ENCODE data around the gene ANO1.
"Not testable (repeated sequence)": the region's sequence is repeated elsewhere in the genome, so short reads cannot be mapped to it uniquely, and the experiment has no call there.

The ANO1 gene

DNA sequence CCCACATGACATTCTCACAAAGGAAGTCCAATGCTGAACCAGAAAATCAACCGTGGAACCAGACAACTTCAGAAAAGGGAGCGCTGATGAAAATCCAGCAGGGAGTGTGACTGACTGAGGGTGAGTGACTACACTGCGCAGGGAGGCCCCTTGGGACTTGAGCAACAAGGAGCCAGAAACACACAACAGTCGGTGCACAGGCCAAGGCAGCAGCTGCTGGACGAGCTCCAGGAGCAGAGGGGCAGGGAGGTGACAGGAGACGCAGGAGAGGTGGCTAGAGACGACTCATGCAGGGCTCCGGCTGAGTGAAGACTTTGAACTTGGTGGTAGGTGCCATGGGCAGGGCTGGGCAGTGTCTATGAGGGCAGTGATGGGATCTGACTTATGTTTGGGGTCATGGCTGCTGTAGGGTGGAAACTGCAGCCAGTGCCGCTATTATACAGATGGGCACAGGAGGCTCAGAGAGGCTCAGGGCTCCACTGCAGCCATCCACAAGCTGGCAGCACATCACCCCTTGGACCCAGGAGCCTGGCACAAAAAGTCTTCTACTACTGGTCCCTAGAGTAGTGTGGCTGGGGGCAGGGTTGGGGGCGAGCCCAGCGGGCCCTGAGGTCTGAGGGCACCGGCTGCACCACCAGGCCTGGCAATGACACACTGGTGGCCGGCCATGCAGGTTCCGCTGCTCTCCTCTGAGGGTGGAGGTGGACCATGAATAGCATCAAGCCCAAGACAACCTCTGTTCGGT lies 114.7 kb downstream of the ANO1 start:
- DNase-seq (ENCODE audit: low spot score), result no peak

DNA sequence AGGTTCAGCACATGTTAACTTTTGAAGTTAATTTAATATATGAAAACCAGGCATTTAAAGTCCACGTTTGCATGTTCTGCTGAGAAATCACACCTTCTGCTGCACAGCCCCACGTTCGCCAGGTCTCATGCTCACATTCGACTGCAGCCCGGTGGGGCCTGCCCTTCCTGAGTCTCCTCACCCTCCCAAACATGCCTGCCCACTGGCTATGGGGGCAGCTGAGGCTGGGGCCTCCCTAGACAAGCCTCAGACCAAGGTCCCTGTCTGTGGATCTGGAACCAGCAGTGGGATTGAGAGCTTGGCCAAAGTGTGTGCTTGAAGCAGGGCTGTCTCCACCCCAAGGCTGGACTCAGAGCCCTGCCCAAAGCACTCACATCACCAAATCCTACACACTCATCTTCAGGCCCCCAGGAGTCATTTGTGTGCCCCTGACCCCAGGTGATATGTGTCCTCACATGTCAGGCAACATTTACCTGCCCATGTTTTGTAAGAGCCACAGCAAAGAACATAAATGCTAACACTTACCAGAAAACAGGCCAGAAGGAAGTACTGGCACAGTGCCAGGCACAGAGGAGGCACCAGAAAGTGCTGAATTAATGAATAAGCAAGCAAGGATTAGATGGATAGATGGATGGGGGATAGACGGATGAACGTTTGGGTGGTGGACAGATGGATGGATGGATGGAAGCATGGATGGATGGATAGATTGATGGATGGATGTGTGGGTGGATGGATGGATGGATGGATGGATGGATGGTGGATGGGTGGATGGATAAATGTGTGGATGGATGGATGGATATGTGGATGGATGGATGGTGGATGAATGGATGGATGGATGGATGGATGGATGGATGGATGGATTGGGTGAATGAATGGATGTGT lies 115.5 kb downstream of the ANO1 start:
- no peak for DNase-seq (ENCODE audit: low spot score)

DNA sequence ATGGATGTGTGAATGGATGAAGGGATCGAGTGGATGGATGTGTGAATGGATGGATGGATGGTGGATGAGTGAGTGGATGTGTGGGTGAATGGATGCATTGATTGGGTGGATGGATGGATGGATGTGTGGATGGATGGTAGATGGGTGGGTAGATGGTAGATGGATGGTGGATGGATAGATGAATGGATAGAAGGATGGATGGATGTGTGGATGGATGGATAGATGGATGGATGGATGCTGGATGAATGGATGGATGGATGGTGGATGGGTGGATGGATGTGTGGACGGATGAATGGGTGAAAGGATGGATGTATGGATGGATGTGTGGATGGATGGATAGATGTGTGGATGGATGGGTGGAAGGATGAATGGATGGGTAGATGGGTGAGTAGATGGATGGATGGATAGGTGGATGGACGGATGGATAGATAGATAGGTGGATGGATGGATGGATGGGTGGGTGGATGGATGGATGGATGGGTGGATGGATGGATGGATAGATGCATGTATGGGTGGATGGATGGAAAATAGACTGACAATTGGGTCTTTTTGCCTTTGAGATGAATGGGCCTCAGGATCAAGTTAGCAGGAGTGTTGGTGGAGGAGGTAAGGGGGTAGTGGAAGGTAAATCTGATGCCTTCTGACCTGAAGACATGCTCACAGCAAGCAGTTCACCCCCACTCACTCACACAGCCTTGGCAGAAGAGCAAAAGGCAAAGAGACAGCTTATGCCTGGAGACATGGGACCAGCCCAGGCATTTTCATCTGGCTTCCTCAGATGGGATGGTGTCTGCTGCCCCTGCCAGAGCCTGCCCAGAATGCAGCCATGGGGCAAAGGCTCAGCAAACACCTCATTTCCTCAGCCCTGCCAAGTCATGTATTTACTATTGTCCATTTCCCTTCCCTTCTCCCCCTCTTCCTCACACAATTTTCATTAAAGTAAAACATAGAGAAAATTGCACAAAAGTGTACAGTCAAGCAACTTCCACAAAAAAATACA lies 117.0 kb downstream of the ANO1 start:
- DNase-seq (ENCODE audit: low spot score), result no peak

DNA sequence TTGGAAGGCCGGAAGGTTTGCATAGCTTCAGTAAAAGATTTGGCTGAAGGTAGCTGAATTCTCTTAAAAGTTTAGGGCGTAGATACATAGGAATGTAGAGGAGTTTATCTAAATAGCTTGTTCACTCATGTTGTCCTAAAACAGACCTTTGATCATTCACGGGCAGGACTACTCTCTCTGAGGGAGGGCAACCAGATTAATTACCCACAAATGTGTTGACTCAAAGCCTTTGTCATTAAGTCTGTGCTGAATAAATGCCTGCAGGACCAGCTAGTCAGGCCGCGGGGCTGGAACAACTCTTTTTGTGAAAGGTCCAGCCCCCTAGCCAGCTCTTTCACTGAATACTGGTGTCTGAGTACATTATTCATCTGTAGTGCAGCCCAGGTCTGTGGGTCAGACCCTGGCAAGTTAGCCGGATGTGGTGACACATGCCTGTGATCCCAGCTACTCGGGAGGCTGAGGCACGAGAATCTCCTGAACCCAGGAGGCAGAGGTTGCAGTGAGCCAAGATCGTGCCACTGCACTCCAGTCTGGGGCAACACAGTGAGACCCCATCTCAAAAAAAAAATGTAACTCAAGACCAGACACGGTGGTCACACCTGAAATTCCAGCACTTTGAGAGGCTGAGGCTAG lies 122.2 kb downstream of the ANO1 start:
- DNase-seq (ENCODE audit: low spot score), result no peak

DNA sequence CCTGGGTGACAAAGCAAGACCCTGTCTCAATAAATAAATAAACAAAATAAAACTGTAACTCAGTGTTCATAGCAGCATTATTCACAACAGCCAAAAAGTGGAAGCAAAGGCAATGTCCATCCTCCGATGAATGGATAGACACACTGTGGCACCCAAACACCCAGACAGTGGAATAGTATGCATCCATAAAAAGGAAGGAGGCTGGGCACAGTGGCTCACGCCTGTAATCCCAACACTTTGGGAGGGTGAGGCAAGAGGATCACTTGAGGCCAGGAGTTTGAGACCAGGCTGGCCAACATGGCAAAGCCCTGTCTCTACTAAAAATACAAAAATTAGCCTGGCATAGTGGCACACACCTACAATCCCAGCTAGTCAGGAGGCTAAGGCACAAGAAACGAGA lies 122.9 kb downstream of the ANO1 start:
- not testable (repeated sequence) for DNase-seq (ENCODE audit: low spot score)

DNA sequence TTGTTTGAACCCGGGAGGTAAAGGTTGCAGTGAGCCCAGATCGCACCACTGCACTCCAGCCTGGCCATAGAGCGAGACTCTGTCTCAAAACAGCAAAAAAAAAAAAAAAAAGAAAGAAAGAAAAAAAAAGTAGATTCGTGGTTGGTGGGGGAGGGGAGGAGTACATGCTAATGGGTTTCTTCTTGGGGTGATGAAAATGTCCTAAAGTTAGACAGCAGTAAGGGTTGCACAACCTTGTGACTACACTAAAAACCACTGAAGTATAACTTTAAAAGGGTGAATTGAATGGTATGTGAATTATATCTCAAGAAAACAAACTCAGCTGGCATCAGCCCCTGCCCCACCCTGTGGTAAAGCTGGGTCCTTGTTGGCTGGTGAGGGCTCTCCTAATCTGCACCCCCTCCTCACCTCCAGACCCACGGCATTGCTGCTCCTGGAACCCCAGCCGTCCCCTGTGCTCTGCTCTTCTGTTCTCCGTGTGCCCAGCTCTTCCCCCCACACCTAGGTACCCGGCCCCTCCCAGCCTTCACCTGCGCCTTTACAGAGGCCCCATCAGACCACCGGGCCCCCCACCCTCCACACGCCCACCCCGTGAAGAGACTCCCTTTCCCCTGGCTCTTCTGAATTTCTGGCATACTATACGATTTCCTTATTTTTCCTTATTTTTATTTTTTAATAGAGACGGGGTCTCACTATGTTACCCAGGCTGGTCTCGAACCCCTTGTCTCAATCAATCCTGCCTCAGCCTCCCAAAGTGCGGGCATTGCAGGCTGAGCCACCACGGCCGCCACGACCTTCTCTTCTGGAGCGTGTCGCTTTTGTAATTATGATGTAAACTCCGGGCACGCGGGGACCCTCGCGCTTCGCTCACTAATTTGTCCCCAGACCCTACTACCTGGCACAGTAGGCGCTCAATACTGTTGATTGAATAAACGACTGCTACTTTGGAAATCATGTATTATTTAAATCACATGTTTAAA lies 124.1 kb downstream of the ANO1 start:
- DNase-seq (ENCODE audit: low spot score), result no peak

DNA sequence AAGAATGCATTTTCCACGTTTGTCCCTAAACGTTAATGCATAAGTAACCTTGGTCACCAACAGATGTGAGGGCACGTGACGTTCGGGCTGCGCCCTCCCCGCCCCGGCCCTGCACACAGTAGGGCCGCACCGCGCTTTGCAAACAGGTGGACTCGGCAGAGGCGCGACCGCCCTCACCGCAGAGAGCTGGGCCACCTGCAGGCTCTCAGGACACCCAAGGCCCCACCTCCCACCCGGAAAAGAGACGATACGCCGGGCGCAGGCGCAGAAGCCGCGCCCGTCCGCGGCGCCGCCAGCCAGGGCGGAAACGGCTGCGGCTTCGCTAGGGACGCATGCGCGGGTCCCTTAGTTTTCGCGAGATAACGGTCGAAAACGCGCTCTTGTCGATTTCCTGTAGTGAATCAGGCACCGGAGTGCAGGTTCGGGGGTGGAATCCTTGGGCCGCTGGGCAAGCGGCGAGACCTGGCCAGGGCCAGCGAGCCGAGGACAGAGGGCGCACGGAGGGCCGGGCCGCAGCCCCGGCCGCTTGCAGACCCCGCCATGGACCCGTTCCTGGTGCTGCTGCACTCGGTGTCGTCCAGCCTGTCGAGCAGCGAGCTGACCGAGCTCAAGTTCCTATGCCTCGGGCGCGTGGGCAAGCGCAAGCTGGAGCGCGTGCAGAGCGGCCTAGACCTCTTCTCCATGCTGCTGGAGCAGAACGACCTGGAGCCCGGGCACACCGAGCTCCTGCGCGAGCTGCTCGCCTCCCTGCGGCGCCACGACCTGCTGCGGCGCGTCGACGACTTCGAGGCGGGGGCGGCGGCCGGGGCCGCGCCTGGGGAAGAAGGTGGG lies 125.0 kb downstream of the ANO1 start, which contains the start of gene FADD:
Gene FADD, plus strand, starts transcription at position 377 of the 831 bp plus-strand sequence. Its CDS starts 164 bp downstream, at position 541.
- DNase-seq (ENCODE audit: low spot score), result peak; percentile 84

DNA sequence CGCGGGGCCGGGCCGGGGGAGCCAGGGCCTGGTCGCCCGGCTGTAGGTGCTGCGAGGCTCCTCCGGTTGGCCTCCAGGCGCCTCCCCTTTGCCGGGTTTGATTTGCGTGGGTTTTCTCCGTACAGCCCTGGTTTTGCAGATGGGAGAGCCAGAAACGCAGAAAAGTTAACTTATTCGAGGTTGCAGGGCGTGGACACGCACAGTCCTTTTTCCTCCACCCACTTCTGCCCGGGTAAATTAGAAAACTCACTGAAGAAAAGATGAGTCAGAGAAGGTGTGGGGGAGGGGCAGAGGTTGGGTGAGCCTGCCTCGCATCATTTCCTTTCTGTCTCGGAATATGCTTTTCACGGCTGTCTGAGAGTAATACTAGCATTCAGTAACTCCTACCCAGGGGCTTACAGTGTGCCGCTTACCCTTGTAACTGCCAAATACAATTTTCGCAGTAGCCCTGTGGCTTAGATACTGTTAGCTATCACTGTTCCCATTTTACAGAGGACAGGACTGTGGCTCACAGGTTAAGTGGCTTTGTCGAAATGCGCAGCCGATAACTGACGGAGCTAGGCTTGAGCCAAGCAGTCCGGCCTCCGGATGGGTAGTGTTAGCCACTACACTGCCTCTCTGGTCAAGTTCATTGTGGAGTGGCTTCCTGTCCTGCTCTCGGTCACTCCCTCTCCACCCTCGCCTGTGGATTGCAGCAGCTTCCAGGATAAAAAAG lies 125.8 kb downstream of the ANO1 start:
- DNase-seq (ENCODE audit: low spot score), result peak; percentile 19

DNA sequence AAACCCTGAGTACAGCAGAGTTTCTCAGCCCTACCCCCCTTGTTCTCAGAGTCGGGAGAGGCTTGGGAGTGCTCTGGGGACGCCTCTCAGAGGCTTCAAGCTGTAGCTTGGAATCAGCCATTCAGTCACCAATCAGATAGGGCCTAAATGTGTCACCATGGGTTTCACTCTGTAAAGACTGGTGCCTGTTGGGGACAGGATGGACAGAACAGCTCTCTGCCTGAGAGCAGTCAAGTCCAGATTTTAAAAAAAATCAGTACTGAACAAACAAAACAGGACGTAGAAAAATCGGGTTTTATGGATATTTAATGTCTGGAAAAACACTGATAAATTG lies 126.3 kb downstream of the ANO1 start:
- no peak for DNase-seq (ENCODE audit: low spot score)

DNA sequence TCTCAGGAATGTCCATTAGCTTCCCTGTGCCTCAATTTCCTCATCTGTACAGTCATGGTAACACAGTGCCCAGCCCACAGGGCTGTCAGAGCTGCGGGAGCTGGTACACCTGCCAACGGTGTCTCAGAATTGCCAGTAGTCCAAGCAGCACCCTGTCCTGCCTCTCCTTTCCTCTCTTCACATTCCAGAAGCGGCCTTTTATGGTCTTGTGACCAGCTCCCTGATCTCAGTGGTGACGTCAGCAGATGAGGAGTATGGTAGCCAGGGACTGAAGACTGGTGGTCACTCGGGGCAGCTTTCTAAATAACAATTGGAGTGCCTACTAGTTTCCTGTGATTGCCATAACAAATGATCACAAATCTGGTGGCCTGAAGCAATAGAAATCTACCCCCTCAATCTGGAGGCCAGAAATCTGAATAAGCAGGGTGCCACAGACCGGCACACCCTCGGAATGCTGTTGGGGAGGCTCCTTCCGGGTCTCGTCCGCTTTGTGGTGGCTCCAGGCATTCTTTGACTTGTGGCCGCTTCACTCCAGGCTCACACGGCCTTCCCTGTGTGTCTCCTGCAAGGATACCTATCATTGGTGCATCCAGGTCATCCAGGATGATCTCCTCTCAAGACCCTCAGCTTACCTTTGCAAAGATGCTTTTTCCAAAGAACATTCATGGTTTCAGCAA lies 127.1 kb downstream of the ANO1 start:
- DNase-seq (ENCODE audit: low spot score), result no peak

DNA sequence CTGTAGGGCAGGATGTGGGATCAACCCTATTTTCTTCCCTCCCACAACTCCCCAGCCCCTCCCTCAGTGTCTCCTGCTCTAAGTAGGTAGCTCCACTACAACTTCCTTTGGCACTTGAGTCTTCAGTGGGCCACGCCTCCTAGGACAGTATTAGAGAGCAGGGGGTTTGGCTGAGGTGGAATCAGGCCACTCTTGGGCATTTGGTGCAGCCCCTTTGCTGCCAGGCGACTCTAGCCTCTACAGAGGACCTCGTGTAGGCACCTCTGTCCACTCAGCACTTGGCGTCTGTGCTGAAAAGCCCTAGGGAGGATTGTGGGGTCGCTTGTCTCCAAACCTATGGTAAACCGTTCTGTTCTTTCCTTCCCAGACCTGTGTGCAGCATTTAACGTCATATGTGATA lies 127.6 kb downstream of the ANO1 start:
- no peak for DNase-seq (ENCODE audit: low spot score)

DNA sequence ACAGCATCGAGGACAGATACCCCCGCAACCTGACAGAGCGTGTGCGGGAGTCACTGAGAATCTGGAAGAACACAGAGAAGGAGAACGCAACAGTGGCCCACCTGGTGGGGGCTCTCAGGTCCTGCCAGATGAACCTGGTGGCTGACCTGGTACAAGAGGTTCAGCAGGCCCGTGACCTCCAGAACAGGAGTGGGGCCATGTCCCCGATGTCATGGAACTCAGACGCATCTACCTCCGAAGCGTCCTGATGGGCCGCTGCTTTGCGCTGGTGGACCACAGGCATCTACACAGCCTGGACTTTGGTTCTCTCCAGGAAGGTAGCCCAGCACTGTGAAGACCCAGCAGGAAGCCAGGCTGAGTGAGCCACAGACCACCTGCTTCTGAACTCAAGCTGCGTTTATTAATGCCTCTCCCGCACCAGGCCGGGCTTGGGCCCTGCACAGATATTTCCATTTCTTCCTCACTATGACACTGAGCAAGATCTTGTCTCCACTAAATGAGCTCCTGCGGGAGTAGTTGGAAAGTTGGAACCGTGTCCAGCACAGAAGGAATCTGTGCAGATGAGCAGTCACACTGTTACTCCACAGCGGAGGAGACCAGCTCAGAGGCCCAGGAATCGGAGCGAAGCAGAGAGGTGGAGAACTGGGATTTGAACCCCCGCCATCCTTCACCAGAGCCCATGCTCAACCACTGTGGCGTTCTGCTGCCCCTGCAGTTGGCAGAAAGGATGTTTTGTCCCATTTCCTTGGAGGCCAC lies 128.3 kb downstream of the ANO1 start:
- DNase-seq (ENCODE audit: low spot score), result no peak

DNA sequence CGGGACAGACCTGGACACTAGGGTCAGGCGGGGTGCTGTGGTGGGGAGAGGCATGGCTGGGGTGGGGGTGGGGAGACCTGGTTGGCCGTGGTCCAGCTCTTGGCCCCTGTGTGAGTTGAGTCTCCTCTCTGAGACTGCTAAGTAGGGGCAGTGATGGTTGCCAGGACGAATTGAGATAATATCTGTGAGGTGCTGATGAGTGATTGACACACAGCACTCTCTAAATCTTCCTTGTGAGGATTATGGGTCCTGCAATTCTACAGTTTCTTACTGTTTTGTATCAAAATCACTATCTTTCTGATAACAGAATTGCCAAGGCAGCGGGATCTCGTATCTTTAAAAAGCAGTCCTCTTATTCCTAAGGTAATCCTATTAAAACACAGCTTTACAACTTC lies 128.9 kb downstream of the ANO1 start:
- DNase-seq (ENCODE audit: low spot score), result no peak

DNA sequence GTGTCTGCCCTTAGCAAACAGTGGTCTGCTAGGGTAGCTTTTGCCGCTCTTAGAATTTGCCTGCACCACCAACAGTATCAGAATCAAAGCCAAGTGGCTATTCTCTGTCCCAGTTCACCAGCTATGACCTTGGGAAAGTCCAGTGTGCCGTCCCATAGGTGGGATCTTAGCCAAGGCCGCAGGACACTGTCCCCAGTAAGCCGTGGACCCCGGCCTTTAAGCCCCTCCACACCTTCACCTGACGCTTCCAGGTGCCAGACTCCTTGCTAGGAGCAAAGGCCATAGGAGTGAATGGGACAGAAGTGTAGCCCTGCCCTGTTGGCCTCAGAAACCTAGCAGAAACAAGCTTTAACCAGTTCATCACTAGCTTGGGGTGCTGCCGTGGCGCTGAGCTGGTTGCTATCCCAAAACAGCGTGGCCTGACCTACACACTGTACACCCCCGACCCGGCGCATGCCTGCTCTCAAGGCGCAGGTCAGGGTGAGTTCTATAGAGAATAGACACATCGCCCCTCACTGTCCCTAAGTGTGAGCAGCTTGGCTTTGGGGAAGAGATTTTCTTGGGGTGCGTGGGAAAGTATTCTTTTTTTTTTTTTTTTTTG lies 129.5 kb downstream of the ANO1 start:
- no peak for DNase-seq (ENCODE audit: low spot score)

DNA sequence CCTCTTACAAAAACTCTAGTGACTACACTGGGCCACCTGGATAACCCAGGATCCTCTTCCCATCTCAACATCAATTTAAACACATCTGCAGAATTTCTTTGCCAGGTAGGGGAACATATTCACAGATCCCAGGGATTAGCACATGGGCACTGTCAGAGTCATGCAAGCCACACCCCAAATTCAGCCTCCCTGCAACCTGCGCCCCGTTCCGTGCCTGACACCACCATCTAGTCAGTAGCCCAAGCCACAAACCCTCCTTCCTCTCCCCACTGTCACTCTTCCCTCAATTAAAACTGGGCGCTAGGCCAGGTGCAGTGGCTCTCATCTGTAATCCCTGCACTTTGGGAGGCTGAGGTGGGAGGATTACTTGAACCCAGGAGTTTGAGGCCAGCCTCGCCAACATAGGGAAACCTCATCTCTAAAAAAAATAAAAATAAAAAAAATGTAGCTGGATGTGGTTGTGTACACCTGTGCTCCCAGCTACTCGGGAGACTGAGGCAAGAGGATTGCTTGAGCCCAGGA lies 131.3 kb downstream of the ANO1 start:
- DNase-seq (ENCODE audit: low spot score), result no peak

DNA sequence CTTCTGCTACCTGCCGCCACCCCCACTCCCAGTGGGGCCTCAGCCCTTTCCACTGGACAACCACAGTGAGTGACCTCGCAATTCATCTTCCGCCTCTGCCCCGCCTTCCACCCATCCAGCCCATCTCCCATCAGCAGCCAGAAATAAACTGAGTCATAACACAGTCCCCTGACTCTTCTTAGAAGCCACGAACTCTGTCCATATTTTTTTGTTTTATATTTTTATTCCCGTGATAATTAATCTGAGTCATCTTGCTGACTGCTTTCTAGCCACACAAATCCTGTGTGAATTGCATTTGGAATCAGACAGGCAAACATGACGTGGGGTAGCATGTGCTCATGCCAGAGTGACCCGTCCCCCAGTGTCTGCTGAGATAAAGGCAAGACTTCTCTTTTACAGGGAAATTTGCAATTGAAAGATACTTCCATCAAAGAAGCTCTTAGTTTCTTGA lies 132.0 kb downstream of the ANO1 start:
- DNase-seq (ENCODE audit: low spot score), result no peak

DNA sequence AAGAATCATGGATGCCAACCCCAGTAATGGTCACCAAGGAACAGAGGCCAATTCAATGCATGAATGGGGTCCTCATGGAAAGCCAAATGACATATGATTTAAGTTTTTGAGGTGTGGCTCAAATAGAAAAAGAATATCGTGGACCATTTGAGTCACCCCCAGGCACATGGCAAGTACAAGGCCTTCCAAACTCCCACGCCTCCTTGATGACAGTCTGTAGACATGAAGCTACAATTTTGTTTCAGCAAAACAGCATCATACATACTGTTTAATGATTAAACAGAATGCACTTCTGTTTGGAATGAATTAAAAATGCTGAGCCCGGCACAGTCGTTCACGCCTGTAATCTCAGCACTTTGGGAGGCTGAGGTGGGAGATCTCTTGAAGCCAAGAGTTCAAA lies 132.4 kb downstream of the ANO1 start:
- DNase-seq (ENCODE audit: low spot score), result no peak
